CD4-positive, alpha-beta T cell treated with Interleukin-6 at 100 ng/mL for 8 hours (primary cell): ENCODE data around the gene C7orf33.
"Not testable (repeated sequence)": the region's sequence is repeated elsewhere in the genome, so short reads cannot be mapped to it uniquely, and the experiment has no call there.

Experiments used
- DNase-seq: peaks from one replicate; pipeline ENCODE4 v3.0.0-alpha.2; 2020; ENCODE audit warnings: mixed read lengths, low spot score

The C7orf33 gene

DNA sequence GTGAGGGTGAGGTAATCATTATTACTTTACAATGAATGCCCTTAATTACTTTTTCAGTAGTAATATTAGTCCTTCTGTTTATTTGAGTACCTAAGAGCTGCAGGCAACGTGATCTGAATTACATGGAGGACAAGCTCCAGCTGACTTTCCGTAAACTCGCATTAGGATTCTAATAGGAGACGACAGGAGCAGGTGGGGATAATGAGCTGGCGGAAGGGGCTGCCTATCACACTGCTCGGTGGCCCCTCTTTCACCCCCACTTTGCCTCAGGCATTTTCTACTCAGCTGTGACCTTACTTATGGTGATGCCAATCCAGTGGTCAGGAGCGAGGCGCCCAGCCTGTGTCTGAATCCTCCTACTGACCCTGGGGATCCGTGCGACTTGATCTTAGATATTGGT lies at the start of gene C7orf33:
C7orf33 (plus strand) TSS at position 296 of the 400 bp plus-strand sequence. CDS start 160 bp downstream, outside the sequence.
- no peak for DNase-seq

DNA sequence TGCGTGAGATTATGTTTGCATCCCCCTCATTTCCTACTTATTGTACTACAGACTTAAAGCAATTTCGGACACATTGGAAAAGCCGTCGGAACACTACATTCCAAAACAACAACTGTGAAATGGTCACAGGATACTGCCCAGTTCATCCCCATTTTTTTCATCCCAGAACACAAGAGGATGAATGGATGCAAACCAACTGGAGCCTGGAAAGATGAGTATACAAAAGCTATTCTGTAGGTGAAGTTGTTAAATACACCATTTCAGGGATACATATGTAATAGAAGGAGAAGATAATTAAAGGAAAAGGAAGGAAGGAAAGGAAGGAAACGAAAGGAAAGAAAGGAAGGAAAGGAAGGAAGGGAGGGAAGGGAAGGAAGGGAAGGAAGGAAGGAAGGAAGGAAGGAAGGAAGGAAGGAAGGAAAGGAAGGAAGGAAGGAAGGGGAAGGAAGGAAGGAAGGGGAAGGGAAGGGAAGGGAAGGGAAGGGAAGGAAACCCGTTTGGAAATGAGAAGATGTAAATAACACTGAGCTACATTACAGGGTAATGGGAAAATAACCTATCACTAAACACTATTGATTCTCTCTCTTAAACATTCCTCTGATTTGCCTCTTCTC lies 48.6 kb upstream of the C7orf33 start:
- no peak for DNase-seq

DNA sequence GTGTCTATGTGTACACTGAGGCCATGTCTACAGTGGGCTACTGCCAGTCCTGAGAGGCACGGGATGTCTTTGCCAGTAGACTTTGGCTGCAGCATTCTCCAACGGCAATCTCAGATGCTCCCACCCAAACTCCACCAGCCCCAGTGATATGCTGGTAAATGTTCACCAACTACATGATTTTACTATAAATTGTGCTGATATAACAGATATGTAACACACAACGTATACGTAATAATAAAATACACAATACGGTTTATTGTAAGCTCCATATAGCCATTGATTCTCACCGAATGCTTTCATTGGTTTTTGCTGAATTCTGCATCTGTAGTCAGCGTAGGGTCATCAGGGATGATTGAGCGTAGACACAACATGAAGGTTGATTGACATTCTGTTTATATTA lies 47.3 kb upstream of the C7orf33 start:
- no peak for DNase-seq

DNA sequence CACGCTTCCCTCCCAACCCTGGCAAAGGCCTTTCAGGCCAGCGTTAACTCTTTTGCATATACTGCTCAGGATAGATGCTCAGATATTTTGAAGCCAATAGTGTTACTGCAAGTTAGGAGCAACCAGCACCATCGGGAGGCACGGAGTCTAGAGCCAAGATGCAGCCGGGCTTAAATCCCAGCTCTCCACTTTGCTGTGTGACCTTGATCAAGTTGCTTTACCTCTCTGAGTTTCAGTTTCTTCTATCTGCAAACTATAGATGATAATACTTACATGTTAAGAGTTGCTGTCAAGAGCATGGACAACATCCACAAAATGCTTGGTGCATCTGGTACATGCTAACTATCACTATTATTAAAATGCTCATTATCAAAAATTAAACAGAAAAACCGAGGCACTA lies 45.4 kb upstream of the C7orf33 start:
- no peak for DNase-seq

- DNase-seq, result no peak
Measured at GRCh38 chr7:148545932-148546331, 44.6 kb upstream of the C7orf33 start.

DNA sequence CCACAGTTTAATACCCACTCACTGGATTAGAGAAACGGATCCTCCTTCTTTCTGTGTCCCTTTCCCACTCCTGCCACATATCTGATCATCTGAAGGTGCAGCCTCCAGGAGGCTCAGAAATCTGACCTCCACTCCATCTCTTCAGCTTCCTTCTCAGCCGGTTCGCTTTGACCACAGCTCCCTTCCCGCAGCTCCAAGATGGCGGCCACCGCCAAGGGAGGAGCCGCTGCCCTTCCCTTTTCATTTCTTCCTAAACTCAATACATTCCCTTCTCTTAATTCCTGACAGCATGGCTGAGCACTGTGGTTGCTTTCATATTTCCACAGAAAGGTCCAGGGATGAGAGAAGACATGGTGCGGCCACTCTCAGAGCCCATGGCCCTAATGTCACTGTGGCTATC lies 43.7 kb upstream of the C7orf33 start:
- DNase-seq, result no peak

- DNase-seq, result no peak
Measured at GRCh38 chr7:148547951-148548350, 42.6 kb upstream of the C7orf33 start.

GRCh38 chr7:148553979-148554378 lies 36.6 kb upstream of the C7orf33 start:
- no peak for DNase-seq

GRCh38 chr7:148556892-148557291 lies 33.7 kb upstream of the C7orf33 start:
- DNase-seq, result no peak

DNA sequence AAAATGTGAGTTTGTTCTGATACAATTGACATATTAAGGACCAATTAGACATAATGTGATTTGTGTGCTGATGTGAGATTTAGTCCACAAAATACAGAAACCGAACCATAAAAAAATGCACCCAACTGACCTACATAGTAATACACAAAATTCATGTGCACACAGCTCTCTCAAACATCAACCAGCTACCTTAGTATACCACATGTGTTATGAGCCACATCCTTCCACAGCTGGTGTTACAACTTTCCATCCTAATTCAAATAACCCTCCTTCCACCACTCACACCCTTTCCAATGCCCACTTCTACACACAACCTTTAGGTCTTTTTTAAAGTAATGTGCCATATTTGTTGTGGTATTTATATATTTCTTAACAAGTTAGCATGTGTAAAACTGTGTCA lies 31.7 kb upstream of the C7orf33 start:
- no peak for DNase-seq

- DNase-seq, result no peak
Measured at GRCh38 chr7:148561099-148561498, 29.5 kb upstream of the C7orf33 start.

- no peak for DNase-seq
Measured at GRCh38 chr7:148563583-148564274, 26.8 kb upstream of the C7orf33 start.

DNA sequence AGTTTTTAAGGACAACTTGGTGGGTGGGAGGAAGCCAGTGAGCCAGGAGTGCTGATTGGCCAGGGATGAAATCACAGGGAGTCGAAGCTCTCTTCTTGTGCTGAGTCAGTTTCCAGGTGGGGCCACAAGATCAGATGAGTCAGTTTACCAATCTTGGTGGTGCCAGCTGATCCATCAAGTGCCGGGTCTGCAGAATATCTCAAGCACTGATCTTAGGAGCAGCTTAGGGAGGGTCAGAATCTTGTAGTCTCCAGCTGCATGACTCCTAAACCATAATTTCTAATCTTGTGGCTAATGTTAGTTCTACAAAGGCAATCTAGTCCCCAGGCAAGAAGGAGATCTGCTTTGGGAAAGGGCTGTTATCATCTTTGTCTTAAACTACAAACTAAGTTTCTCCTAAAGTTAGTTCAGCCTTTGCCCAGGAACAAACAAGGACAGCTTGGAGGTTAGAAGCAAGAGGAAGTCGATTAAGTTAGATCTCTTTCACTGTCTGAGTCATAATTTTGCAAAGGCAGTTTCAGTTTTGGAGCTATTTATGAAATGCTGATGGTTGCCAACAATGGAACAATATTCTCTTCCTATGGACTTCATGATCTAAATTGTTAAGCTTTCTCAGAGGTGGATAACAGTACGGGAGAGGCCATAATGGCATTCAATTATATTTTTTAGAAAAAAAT lies 26.2 kb upstream of the C7orf33 start:
- peak; percentile 5 for DNase-seq

DNA sequence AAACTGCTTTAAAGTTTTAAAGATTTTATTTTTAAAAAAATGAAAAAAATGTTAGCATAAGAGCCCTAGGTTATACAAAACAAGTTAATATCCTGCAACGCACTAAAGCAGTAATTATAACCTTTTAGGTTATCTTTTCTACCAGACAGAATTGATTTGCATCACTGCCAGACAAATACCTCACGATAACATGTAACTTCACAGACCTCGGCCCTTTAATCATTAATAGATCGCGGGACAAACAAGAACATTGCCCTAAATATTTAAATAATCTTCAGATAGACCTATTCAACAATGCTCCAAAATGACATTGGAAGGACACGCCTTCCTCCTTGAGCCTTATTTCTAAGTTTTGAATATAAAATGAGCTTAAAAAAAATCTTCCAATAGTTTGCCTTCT lies 23.8 kb upstream of the C7orf33 start:
- no peak for DNase-seq

DNA sequence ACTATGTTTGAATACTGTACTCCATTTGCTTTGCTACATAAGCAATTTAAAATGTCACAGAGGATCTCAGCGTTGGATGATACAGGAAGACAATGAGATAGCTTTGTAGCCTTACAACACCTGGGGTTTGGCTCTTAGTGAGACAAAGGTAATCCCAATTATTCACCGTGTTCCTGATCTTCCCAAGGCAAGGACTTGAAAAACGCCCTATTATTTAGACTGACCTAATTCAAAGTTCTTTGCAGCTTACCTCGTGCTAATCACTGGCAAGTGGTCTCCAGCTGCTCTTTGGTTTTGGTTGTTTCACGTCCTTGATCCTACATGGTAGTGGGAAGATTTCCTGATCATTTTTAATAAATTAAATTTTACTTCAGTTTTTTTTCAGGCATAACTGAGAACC lies 23.0 kb upstream of the C7orf33 start:
- no peak for DNase-seq

GRCh38 chr7:148570510-148570909 lies 20.1 kb upstream of the C7orf33 start:
- no peak for DNase-seq

- DNase-seq, result not testable (repeated sequence)
Measured at GRCh38 chr7:148570973-148571372, 19.6 kb upstream of the C7orf33 start.

GRCh38 chr7:148571381-148571780 lies 19.2 kb upstream of the C7orf33 start:
- no peak for DNase-seq

DNA sequence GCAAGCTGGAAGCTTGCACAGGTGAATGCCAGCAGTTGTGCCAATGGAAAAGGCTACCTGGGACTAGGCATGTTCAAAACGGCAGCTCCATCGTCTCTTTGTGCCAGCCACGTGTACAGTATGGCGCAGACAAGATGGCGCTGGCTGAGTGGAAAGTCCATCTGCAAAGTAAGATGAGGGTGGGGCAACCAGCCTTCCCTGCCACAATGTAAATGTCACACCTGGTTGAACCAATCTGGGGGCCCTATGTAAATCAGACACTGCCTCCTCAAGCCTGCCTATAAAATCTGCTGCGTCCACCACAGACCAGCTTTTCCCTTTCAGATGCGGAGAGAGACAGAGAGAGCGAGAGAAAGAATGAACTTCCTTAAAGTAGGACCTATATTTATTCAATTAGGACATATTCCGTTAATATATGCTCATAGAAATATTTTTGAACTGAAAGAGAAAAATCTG lies 18.5 kb upstream of the C7orf33 start:
- DNase-seq, result no peak

DNA sequence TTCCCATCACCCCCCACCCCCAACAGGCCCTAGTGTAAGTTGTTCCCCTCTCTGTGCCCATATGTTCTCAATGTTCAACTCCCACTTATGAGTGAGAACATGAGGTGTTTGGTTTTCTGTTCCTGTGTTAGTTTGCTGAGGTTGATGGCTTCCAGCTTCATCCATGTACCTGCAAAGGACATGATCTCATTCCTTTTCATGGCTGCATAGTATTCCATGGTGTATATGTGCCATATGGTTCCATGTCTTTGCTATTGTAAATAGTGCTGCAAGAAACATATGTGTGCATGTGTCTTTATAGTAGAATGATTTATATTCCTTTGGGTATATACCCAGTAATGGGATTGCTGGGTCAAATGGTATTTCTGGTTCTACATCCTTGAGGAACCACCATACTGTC lies 17.0 kb upstream of the C7orf33 start:
- not testable (repeated sequence) for DNase-seq

DNA sequence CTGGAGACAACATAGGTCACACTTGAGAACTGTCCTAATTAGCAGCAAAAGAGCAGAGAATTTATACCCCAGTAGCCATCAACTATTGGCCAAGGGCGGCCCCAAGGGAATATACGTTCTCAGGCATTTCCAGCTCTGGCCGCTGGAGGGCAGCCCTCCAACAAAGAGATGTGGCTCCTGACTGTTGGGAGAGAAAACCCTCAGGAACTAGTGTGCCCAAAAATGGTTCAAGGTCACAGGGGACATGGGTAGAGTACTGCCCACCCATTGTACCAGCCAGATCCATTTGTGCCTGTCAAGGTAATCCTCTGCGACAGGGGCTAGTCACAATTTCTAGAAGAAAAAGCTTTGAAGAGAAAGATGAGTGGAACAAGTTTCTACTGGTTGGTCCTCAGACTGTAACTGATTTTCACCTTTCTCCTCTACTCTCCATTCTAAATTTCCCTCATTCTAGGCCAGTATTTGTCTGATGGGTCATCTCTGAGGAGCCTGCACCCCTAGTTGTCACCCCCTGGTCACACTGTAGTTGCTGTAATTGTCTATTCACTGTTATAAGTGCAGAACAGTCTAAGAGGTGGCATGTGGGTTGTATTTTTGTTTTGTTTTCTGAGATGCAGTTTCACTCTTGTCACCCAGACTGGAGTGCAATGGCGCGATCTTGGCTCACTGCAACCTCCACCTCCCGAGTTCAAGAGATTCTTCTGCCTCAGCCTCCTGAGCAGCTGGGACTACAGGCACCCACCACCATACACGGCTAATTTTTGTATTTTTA lies 14.7 kb upstream of the C7orf33 start:
- DNase-seq, result peak; percentile 56

GRCh38 chr7:148579366-148579765 lies 11.2 kb upstream of the C7orf33 start:
- no peak for DNase-seq
